GM23338 (cell line): ENCODE measurements around the gene OPTC. TPM values are rescaled to one million over a fixed set of nuclear protein-coding genes. Genes with fewer than 3 reads are reported as not detected.

Experiments
- ATAC-seq: fragments of 200-7000 bp; cut with Tn5 transposase; 3 replicates; pipeline ENCODE4 v1.9.1; 2020
- DNase-seq: peaks from one replicate; pipeline ENCODE4 v3.0.0-alpha.2; 2015; ENCODE audit warnings: low spot score
- H2AFZ ChIP-seq: fragments of 200-600 bp; sonication (generic); 2 replicates; pipeline ENCODE4 v1.8.0; 2016; ENCODE audit warnings: antibody characterized with exemption, mild to moderate bottlenecking, moderate library complexity
- H3F3A ChIP-seq: fragments of 200-600 bp; sonication (generic); replicated peaks from 2 replicates; pipeline ENCODE4 v1.8.0; 2017; ENCODE audit warnings: antibody characterized with exemption, mixed run types, low read depth
- H3K27ac ChIP-seq: fragments of 200-600 bp; sonication (generic); 2 replicates; pipeline ENCODE4 v1.6.1; 2016; ENCODE audit warnings: low read depth
- H3K27me3 ChIP-seq: fragments of 200-600 bp; sonication (generic); 2 replicates; pipeline ENCODE4 v1.8.0; 2016; ENCODE audit warnings: mild to moderate bottlenecking, mixed run types, moderate library complexity; ENCODE audit not compliant: insufficient read depth
- H3K36me3 ChIP-seq: fragments of 200-600 bp; sonication (generic); 2 replicates; pipeline ENCODE4 v1.8.0; 2016; ENCODE audit warnings: mild to moderate bottlenecking; ENCODE audit not compliant: insufficient read depth
- H3K4me1 ChIP-seq: fragments of 200-600 bp; sonication (generic); 2 replicates; pipeline ENCODE4 v1.8.0; 2016; ENCODE audit warnings: mild to moderate bottlenecking, moderate library complexity; ENCODE audit not compliant: insufficient read depth
- H3K4me2 ChIP-seq: fragments of 200-600 bp; sonication (generic); 2 replicates; pipeline ENCODE4 v1.7.1; 2017; ENCODE audit warnings: mixed run types
- H3K4me3 ChIP-seq: fragments of 200-600 bp; sonication (generic); 2 replicates; pipeline ENCODE4 v1.6.1; 2016; ENCODE audit warnings: mixed run types
- H3K79me2 ChIP-seq: fragments of 200-600 bp; sonication (generic); replicated peaks from 2 replicates; pipeline ENCODE4 v1.8.0; 2017; ENCODE audit warnings: mild to moderate bottlenecking; ENCODE audit not compliant: insufficient read depth
- H3K9me2 ChIP-seq: fragments of 200-600 bp; sonication (generic); 2 replicates; pipeline ENCODE4 v1.8.0; 2017; ENCODE audit not compliant: insufficient read depth
- H4K20me1 ChIP-seq: fragments of 200-600 bp; sonication (generic); replicated peaks from 2 replicates; pipeline ENCODE4 v1.8.0; 2017; ENCODE audit warnings: mild to moderate bottlenecking; ENCODE audit not compliant: insufficient read depth
- H3K27ac Mint-ChIP-seq: 2 replicates; pipeline ENCODE4 v1.8.0; 2020; ENCODE audit warnings: inconsistent platforms, mild to moderate bottlenecking, moderate library complexity, mixed read lengths
- H3K27me3 Mint-ChIP-seq: 3 replicates; pipeline ENCODE4 v1.8.0; 2022; ENCODE audit warnings: low read depth, mild to moderate bottlenecking, moderate library complexity, mixed read lengths, inconsistent platforms; ENCODE audit not compliant: insufficient read depth, poor library complexity
- H3K36me3 Mint-ChIP-seq: 3 replicates; pipeline ENCODE4 v1.8.0; 2021; ENCODE audit warnings: low read depth, mild to moderate bottlenecking, inconsistent platforms, moderate library complexity, mixed read lengths
- H3K4me1 Mint-ChIP-seq: 3 replicates; pipeline ENCODE4 v1.8.0; 2020; ENCODE audit warnings: mild to moderate bottlenecking, inconsistent platforms, mixed read lengths
- H3K4me3 Mint-ChIP-seq: 3 replicates; pipeline ENCODE4 v1.8.0; 2021; ENCODE audit warnings: moderate library complexity, mild to moderate bottlenecking, inconsistent platforms, mixed read lengths
- H3K9me3 Mint-ChIP-seq: 3 replicates; pipeline ENCODE4 v1.8.0; 2020; ENCODE audit warnings: moderate library complexity, mild to moderate bottlenecking, inconsistent platforms, mixed read lengths
- CREB1 ChIP-seq: fragments of 250-450 bp; sonication (Bioruptor Pico); IDR thresholded peaks from 2 replicates; pipeline ENCODE4 v1.5.0; 2020; ENCODE audit warnings: low read depth, mild to moderate bottlenecking, moderate library complexity
- CTCF ChIP-seq, 2 experiments: fragments of 200-600 bp in 1 of 2; sonication (generic) in 1 of 2; conservative IDR thresholded peaks; 2 replicates each; pipeline versions ENCODE4 v1.5.1 to v1.6.1; 2016 to 2017; ENCODE audit warnings: antibody characterized with exemption in 2 of 2, low read depth in 2 of 2, mild to moderate bottlenecking in 2 of 2, moderate library complexity in 1 of 2
- ETS1 ChIP-seq: IDR thresholded peaks from 2 replicates; pipeline ENCODE4 v1.6.1; 2016; ENCODE audit warnings: antibody characterized with exemption
- EZH2 ChIP-seq: fragments of 200-600 bp; sonication (generic); IDR thresholded peaks from one replicate; pipeline ENCODE4 v1.8.0; 2017; ENCODE audit warnings: antibody characterized with exemption, mild to moderate bottlenecking, low read depth; ENCODE audit not compliant: unreplicated experiment
- EZH2phosphoT487 ChIP-seq: fragments of 200-600 bp; sonication (generic); IDR thresholded peaks from one replicate; pipeline ENCODE4 v1.8.1; 2018; ENCODE audit warnings: antibody characterized with exemption; ENCODE audit not compliant: unreplicated experiment
- JUNB ChIP-seq: IDR thresholded peaks from one replicate; pipeline ENCODE4 v1.6.1; 2016; ENCODE audit warnings: antibody characterized with exemption; ENCODE audit not compliant: unreplicated experiment
- NANOG ChIP-seq: IDR thresholded peaks from 2 replicates; pipeline ENCODE4 v1.6.1; 2016; ENCODE audit warnings: antibody characterized with exemption, borderline replicate concordance
- POLR2AphosphoS5 ChIP-seq: IDR thresholded peaks from 2 replicates; pipeline ENCODE4 v1.6.1; 2016; ENCODE audit warnings: antibody characterized with exemption, low read depth
- REST ChIP-seq: IDR thresholded peaks from one replicate; pipeline ENCODE4 v1.6.1; 2018; ENCODE audit warnings: antibody characterized with exemption; ENCODE audit not compliant: unreplicated experiment
- STAT1 ChIP-seq: IDR thresholded peaks from one replicate; pipeline ENCODE4 v1.6.1; 2016; ENCODE audit warnings: antibody characterized with exemption; ENCODE audit not compliant: unreplicated experiment
- ZNF114 ChIP-seq: fragments of 250-450 bp; sonication (Bioruptor Pico); IDR thresholded peaks from 2 replicates; pipeline ENCODE4 v1.5.0; 2020; ENCODE audit warnings: mild to moderate bottlenecking, moderate library complexity
- ZNF331 ChIP-seq: fragments of 250-450 bp; sonication (Bioruptor Pico); IDR thresholded peaks from 2 replicates; pipeline ENCODE4 v1.5.0; 2020; ENCODE audit warnings: low read depth, mild to moderate bottlenecking, moderate library complexity
- ZNF462 ChIP-seq: fragments of 250-450 bp; sonication (Bioruptor Pico); IDR thresholded peaks from 2 replicates; pipeline ENCODE4 v1.5.0; 2020; ENCODE audit warnings: mild to moderate bottlenecking, moderate library complexity
- polyA plus RNA-seq: library from polyadenylated mRNA; unstranded; fragments of >200 nt; fragmentation: Nextera tagmentation; extraction: Ambion mirVana; gene quantifications from 2 replicates; pipeline ENCODE4 v1.2.1, GENCODE V29; 2016
- total RNA-seq: library from RNA; depleted of rRNA; stranded (reverse); fragments of >200 nt; shearing (Covaris generic); gene quantifications from 2 replicates; pipeline ENCODE4 v1.2.3, GENCODE V29; 2014

Gene OPTC
- total and polyA plus RNA-seq, 2 experiments from 2014 or later, result 0.50 to 1.0 TPM

- no peak overlapping the region for H3K4me3 Mint-ChIP-seq
These were observed 2.3 kb upstream of the OPTC start for GRCh38 chr1:203491664-203492063.

More at GRCh38 chr1:203491664-203492063, 2.3 kb upstream of the OPTC start:
- no peaks in the 10 kb centered on the region for H3F3A ChIP-seq
- Mint-ChIP-seq H3K27ac (no peak overlapping the region), H3K27me3 (peaks cover 7% of the 10 kb centered on the region), H3K36me3 (no peaks in the 10 kb centered on the region), H3K9me3 (no peaks in the 10 kb centered on the region), H3K4me1 (peaks cover 35% of the 10 kb centered on the region)
- H2AFZ ChIP-seq, result peak overlapping the region; percentile 93
- no peak overlapping the region for H3K27ac ChIP-seq
- H3K36me3 ChIP-seq, result no peaks in the 10 kb centered on the region
- no peak overlapping the region; the same call in 1 of the 2 replicates for H3K4me2 ChIP-seq
- H3K4me1 ChIP-seq, result peaks cover 5% of the 10 kb centered on the region
- ATAC-seq (no peak), DNase-seq (no peak)
- H3K4me3 ChIP-seq, result no peak overlapping the region
- H3K27me3 ChIP-seq, result no peaks in the 10 kb centered on the region
- H3K79me2 ChIP-seq, result no peaks in the 10 kb centered on the region
- H3K9me2 ChIP-seq, result no peaks in the 10 kb centered on the region
- no peaks in the 10 kb centered on the region for H4K20me1 ChIP-seq
- TF ChIP-seq ZNF114 (CRISPR knock-in tag) (no peak), ETS1 (no peak), POLR2AphosphoS5 (no peak), STAT1 (no peak), JUNB (no peak), CREB1 (CRISPR knock-in tag) (no peak), ZNF331 (CRISPR knock-in tag) (no peak), NANOG (no peak), REST (no peak), CTCF (conservative IDR thresholded peaks at IDR 0.05; ENCODE audit: low read depth in 2 of 2) (no peak), ZNF462 (CRISPR knock-in tag) (no peak), EZH2 (no peak), EZH2phosphoT487 (no peak)
